NOMO-1 treated with DMSO at 0.1 percent for 48 hours (cell line): ENCODE results near the gene TBC1D7.

ENCODE experiments used
- DNase-seq: peaks from one replicate; lab custom pipeline; 2025; ENCODE audit not compliant: unreplicated experiment; lab: John Stamatoyannopoulos, UW

The TBC1D7 gene

DNA sequence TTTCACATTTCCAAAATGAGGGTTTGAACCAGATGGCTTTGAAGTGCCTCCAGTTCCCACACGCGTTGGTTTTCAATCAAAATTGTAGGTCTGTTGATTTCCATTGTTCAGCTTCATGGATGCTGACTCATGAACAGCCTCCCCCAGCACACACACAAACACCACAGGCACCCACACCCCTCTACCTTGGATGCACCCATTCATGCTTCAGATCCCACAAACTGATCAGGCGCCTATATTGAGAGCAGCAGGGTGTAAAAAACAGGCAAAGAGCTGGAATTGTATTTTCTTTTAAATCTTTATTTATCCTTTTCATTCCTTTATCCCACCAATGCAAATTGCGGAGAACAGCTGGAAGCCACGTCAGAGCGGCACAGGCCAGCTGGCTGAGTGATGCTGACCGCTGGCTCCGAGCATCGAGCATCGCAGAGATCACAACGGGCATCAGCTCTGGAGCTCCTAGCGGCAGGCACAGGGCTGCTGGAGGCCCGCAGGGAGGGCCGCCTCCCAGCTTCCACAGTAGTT lies 29.3 kb upstream of the TBC1D7 start:
- DNase-seq, result no peak

GRCh38 chr6:13355999-13356785 lies 27.9 kb upstream of the TBC1D7 start:
- DNase-seq, result peak; percentile 78

GRCh38 chr6:13355043-13355945 lies 27.0 kb upstream of the TBC1D7 start:
- DNase-seq, result peak; percentile 26

- DNase-seq, result peak; percentile 93
These were observed 26.1 kb upstream of the TBC1D7 start for GRCh38 chr6:13354331-13355042.

DNA sequence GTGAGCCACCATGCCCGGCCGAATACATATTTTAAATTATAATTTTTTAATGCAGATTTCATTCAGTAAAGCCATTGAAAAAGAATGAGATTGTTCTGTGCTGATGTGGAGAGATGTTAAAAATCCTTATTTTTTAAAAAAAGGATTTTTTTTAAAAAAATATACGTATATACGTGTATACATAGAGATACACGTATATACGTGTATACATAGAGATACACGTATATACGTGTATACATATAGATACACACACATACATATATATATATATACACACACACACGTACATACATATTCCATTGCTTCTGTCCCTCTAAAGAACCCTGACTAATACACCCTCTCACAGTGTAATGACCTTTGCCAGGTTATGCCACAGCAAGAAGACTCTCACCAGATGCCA lies 23.8 kb upstream of the TBC1D7 start:
- no peak for DNase-seq

DNA sequence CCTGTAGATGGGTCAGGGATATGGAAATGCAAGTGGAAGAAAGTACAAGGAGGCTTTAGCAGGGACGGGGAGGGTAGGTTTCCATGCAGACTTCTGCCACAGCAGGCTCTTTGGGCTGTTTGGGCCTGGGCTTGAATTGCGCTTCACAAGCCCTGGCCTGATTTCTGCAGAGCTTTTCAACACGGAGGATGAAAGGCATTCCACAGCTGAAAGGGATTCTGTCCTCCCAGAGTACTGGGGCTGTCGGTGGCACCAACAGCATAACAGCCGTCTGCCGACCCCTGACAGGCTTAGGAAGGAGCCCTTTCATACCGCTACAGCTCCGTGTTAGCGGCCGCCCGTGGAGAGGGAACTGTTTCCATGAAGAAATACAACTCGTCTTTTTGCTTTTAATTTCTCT lies 22.9 kb upstream of the TBC1D7 start:
- no peak for DNase-seq

DNA sequence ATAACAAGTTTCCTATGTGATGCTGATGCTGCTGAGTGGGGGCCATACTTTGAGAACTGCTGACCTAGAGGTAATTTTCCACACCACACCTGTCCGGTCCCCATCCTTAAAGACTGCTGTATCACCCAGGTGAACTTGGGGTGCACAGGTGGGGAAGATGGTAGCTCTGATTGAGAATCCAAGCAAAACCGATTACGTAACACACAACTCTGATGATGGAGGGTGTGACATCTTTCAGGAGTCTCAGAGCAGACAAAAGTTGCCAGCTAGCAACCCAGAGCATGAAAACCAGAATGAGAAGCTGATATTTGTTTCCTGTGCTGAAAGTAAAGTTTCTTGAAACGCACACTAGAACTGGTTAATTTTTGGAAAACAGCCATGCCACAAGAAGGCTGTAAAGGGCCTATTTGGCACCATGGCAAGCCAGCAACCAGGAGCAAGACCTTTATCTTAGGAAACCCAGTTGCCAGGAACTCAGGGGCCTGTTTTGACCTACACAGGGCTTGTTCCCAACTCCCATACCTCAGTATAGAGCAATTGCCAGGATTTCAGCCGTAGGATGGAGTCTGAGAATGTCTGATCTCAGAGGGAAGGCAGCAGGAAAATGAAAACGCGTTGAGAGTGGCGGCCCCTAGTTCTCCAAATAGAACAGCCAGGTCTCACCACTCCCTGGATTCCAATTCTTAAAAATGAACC lies 21.6 kb upstream of the TBC1D7 start:
- DNase-seq, result no peak

- DNase-seq, result no peak
These were observed 20.2 kb upstream of the TBC1D7 start for GRCh38 chr6:13348334-13349113.

GRCh38 chr6:13346245-13346644 lies 17.9 kb upstream of the TBC1D7 start:
- no peak for DNase-seq

DNA sequence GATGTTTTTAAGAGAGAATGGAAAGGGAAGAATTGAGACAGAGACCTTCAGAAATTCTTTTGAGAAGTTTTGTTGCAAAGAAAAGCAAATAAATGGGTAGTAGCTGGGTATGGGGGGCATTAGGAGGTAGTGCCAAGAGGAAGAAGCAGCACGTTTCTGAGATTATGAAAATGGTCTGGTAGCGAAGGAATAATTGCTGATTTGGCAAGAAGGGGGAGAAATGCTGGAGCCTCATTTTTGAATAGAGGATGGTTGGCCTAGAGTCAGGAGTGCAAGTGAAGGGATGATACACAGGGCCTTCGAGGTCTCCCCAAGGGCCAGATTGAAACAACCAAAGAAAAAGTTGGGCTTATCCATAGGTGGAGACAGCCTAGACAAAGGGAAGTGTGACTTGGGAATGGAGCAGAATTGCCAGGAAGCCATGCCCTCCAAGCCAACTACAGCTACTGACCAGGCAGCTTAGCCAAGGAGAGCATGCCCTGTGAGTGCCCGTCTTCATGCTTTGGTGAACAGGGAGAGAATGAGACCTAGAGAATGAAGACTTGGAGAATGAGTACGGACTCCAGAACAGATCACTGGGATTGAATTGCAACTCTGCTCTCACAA lies 14.2 kb upstream of the TBC1D7 start:
- no peak for DNase-seq

- peak; percentile 9 for DNase-seq
These were observed 11.7 kb upstream of the TBC1D7 start for GRCh38 chr6:13339863-13340630.

DNA sequence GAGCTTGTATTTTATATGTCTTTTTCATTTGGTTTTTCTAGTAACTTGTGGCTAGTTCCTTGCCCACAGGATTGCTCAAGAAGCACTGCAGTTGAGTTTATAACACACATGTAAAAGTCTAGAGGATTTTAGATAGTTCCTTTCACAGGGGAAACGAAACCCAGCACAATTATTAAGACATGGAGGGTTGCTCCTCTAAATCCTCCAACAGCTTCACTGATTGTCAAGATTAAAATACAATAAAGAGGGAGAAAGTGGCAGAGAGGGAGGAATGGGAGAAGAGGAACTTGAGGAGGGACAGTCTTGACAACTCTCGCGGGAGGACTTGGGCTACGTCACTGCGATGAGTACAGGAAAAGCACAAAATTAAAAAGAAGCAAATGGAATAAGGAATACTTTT lies 9.7 kb upstream of the TBC1D7 start:
- DNase-seq, result peak; percentile 93

- peak; percentile 59 for DNase-seq
These were observed 8.2 kb upstream of the TBC1D7 start for GRCh38 chr6:13336553-13336952.

GRCh38 chr6:13334953-13335352 lies 6.6 kb upstream of the TBC1D7 start:
- DNase-seq, result no peak

DNA sequence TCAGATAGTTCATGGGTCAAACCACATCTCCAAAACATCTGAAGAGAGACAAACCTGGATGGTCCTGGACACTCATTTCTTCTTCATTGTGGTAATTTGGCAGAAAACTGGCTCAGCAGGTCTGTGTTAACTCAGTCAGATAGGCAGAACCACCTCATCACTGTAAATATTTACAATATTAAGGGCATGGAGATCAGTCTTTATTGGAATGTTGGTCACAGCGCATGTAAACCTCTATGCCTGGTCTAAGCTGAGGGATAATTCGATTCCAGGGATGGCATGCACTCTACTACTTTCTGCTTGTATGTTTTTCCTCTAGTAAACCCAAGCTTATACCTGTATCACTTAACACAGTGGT lies 4.0 kb upstream of the TBC1D7 start:
- no peak for DNase-seq

DNA sequence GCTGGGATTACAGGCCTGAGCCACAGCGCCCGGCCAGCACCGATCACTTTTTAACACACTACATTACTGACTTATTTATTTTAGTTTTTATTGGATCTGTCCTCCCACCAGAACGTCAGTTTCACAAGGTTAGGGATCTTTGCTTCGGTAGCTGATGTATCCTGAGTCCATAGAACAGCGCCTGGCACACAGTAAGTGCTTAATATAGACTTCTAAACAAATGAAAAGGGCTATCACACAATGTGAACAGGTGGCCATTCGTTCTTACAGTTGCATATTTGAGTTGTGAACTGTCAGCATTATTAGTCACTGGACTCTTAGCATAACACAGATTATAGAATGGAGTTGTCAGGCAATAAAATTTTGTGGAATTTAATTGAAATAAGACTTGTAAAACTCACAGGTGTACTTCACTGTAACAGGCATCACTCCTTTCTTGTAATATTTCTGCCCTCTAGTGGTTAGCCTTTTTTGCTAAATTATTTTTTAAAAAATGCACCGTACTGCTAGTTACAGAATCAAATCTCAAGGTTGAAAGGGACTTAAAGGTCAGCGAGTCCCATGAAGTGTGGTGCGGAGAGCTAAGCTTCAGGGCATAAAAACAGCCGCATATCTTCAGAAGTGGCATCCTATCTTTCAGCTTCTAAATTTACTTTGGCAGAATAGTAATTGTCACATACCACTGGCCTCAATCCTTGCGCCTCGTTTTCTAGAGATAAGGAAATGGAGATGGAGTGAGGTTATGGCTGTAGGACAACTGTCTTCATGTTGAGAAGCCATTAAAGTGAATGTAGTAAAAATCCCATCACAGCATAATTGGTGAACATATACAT lies 3.4 kb upstream of the TBC1D7 start:
- peak; percentile 20 for DNase-seq

DNA sequence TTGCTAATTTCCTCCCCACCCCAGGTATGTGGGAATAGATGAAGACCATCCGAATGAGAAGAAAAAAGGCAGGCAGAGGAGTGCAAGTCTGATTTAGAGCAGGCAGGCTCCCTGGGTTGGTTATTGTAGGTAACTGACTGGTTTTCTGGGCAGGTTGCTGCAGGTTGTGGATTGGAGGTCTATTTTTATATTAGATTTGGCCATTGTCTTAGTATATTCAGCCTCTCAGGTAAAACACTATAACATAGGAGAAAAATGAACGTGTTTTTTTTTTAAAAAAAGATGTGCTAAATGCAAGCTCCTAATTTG lies 492 bp upstream of the TBC1D7 start:
- DNase-seq, result no peak

GRCh38 chr6:13327691-13328075 lies 654 bp downstream of the TBC1D7 start:
- DNase-seq, result peak; percentile 31
